Inflammatory macrophage treated with lipopolysaccharide for 1 hour (primary cell): ENCODE results near the gene PRR5L.
"Not testable (repeated sequence)": the region's sequence is repeated elsewhere in the genome, so short reads cannot be mapped to it uniquely, and the experiment has no call there.

Experiments used
- DNase-seq, 2 donors: peaks; one replicate each; pipeline ENCODE4 v3.0.0-alpha.2; 2020 to 2022

Gene PRR5L

GRCh38 chr11:36469881-36470802, 174.1 kb downstream of the PRR5L start:
- DNase-seq, result no peak

- peak; percentile 15 to 20 for DNase-seq
Observed at GRCh38 chr11:36471577-36471976, 175.5 kb downstream of the PRR5L start.

- no peak for DNase-seq
Observed at GRCh38 chr11:36475192-36475591, 179.1 kb downstream of the PRR5L start.

GRCh38 chr11:36478700-36479329, 182.7 kb downstream of the PRR5L start:
- DNase-seq, result peak; percentile 24 to 81

GRCh38 chr11:36480833-36481232, 184.7 kb downstream of the PRR5L start:
- DNase-seq, result no peak

GRCh38 chr11:36483042-36483441, 187.0 kb downstream of the PRR5L start:
- not testable (repeated sequence) for DNase-seq

GRCh38 chr11:36485298-36486002, 189.4 kb downstream of the PRR5L start:
- peak in 1 of 2 donors; percentile 30 for DNase-seq

GRCh38 chr11:36487619-36488018, 191.5 kb downstream of the PRR5L start:
- DNase-seq, result peak in 1 of 2 donors; percentile 39

GRCh38 chr11:36488096-36488495, 192.0 kb downstream of the PRR5L start:
- no peak for DNase-seq

- no peak for DNase-seq
Observed at GRCh38 chr11:36490026-36490806, 194.1 kb downstream of the PRR5L start.

- peak; percentile 35 to 69 for DNase-seq
Observed at GRCh38 chr11:36492724-36493304, 196.7 kb downstream of the PRR5L start.

GRCh38 chr11:36493332-36493731, 197.2 kb downstream of the PRR5L start:
- no peak for DNase-seq

GRCh38 chr11:36498721-36499120, 202.6 kb downstream of the PRR5L start:
- DNase-seq, result no peak

- DNase-seq, result no peak
Observed at GRCh38 chr11:36499315-36499714, 203.2 kb downstream of the PRR5L start.

GRCh38 chr11:36500315-36500721, 204.2 kb downstream of the PRR5L start:
- peak; percentile 44 to 65 for DNase-seq

GRCh38 chr11:36501236-36501635, 205.1 kb downstream of the PRR5L start:
- DNase-seq, result no peak

GRCh38 chr11:36507824-36508489, 211.9 kb downstream of the PRR5L start:
- DNase-seq, result no peak

- DNase-seq, result no peak
Observed at GRCh38 chr11:36508743-36509142, 212.7 kb downstream of the PRR5L start.

- peak; percentile 53 to 67 for DNase-seq
Observed at GRCh38 chr11:36509201-36509639, 213.1 kb downstream of the PRR5L start.

- DNase-seq, result peak; percentile 76 to 94
Observed at GRCh38 chr11:36509694-36510593, 213.9 kb downstream of the PRR5L start, which contains the start of gene TRAF6. TRAF6 (minus strand) TSS chr11:36510272; CDS start chr11:36501515, 8,757 bp downstream.
